Stimulated activated CD4-positive, alpha-beta T cell treated with anti-CD3 and anti-CD28 coated beads, Interleukin-12 subunit alpha, Interleukin-12 subunit beta, amount 100 ng/mL, for 4 hours (primary cell): Measurements from ENCODE around the gene CDC42BPB.

Source experiments
- DNase-seq: peaks from one replicate; pipeline ENCODE4 v3.0.0-alpha.2; 2020

Gene CDC42BPB

DNA sequence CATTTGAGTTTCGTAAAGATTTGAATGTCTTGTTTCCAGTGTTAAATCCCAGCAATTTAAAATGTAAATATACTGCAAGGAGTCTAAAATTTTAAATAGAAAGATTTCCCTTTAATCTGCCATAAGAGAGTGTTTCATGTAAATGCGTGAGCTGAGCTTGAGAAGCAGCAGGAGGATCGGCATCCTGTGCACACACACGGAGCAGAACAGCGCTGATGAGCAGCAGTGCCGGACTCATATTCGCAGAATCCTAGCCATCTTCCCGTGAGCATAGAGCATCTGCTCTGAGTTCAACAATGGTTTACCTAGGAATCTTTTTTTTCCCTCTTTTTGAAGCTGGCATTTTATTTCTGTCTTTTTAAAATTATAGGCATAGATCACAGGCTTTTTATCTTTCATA is 164.7 kb downstream of the CDC42BPB start:
- no peak for DNase-seq

DNA sequence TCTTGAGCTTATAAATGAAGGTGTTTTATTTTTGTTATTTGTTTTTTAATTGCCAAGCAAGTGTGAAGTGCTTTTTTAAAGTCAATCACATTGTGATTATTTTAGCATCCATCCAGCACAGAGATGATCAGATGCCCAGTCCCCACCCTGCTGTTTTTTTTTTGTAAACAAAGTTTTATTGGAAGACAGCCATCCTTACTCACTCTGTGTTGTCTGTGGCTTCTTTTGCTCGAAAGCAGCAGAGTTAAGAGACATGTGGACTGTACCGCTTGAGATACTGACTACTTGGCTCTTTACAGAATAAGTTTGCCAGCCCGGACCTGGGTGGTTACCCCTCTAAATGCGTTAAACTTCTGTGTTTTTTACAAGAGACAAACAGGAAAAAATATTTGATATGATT is 165.8 kb downstream of the CDC42BPB start:
- DNase-seq: no peak

DNA sequence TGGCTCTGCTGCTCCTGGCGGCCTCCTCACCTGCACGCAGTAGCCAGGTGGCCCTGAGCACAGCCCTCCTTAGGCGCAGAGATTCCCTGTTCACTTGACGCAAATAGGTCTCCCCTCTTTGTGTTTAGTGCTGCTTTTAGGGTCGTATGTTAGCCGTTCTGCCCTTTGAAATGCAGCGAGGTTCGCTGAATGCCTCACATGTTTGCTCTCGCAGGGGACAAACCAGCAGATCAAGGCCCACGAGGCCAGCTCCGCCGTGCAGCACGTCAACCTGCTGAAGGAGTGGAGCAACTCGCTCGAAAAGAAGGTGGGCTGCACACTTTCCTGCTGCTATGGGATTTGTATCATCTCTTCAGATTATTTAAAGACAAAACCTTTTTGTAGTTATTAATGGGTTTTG is 166.2 kb downstream of the CDC42BPB start:
- DNase-seq: no peak

DNA sequence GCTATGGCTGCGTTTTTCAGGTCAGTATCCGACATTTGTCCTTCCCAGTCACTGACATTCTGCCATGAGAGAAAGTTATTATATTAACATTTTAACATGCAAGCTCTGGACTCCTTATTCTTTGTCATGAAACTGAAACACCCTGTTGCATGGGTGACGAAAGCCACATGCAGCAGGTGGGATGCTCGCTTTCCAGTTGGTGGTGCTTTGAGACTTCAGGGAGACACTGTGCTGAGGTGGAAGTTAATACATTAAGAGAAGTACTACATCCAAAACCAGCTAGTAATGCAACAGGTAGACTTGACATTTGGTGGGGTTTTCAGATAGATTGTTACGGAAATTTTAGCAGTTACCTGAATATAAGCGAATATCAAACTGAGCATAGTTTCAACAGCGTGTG is 167.7 kb downstream of the CDC42BPB start:
- no peak for DNase-seq

DNA sequence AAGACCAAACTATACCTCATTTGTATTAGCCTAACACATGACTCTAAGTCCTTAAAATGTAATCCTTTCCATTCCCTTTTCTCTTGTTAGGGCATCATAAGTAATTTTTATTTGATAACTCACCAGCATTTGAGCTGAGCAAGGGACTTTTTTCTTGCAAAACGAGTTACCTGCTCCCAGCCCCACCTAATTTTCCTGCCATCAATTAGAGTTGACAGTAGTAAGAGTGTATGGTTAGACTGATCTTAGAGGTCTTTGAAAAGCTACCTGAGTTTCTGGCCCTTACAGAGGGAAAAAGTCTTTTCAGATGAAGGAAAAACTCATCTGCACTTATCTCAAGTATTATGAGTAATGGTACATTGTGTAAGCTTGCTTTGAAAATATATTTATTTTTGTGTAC is 168.6 kb downstream of the CDC42BPB start:
- DNase-seq: no peak

DNA sequence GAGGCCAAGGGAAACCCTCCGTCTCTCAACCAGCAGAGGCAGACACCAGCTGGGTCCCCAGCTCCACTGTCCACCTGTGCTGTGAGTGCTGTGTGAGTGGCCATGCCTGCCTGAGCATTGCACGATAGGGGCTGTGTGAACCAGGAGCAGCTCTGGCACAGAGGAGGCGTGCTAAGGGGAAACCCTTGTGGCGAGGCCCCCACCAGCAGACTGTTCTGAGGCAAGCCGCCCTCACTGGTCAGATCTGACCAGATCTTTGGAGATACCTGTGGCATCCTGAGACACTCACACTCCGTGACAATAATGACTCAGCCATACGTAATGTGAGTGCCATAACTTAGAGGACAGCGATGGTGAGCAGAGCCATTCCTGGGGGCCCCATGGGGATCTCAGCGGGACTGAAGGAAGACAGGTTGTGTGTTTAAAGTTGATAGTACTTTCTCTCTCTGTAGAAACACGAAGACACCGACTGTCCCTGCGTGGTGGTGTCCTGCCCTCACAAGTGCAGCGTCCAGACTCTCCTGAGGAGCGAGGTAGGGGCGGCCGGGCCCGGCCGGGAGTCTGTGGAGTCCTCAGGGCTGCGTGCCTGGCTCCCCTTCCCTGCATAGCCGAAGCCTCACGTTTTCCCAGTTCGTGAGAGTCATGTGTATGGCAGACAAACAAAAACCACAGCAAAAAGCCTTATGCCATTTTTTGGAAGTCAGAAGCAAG is 171.5 kb downstream of the CDC42BPB start:
- DNase-seq: no peak

DNA sequence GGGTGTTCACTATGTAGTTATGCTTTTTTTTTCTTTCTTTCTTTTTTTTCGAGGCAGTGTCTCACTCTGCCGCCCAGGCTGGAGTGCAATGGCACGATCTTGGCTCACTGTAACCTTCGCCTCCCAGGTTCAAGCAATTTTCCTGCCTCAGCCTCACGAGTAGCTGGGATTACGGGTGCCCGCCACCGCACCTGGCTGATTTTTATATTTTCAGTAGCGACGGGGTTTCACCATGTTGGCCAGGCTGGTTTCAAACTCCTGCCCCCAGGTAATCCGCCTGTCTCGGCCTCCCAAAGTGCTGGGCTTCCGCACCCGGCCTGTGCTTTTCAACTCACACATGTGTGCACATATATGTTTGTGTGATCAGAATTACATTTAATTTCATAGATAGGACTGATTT is 173.8 kb downstream of the CDC42BPB start:
- DNase-seq: no peak

DNA sequence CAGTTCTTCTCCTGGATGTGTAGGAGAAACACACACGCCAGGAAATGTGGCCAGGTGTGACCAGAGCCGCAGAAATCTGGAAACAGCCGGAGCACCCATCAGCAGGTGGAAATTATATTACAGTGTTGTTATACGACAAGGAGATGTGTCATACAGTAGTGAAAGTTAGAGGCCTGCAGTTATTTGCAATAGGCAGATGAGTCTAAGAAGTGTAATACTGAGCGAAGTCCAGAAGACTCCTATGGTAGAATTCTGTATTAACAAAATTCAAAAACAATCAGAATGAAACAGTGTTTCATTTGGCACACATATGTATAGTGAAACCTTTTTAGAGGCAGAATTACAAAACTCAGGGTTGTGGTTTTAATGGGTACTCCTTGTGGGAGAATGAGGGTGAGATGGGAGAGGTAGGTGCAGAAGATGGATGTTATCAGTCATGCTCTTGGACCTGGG is 174.2 kb downstream of the CDC42BPB start:
- no peak for DNase-seq
